Breast epithelium (tissue), 4 donors: ENCODE results near the gene RPS25. TPM values are rescaled to one million over a fixed set of nuclear protein-coding genes. Genes with fewer than 3 reads are reported as not detected.

Experiments
- DNase-seq, 2 donors: peaks; one replicate each; pipeline ENCODE4 v3.0.0-alpha.2; 2019; ENCODE audit warnings: low spot score in 2 of 2
- H3K27ac ChIP-seq, 2 donors: fragments of 200-600 bp; sonication (generic) in 1 of 2; one replicate each; pipeline ENCODE4 v1.5.1; 2016 to 2019; ENCODE audit warnings: mild to moderate bottlenecking in 1 of 2
- H3K27me3 ChIP-seq, 2 donors: fragments of 200-600 bp; sonication (generic) in 1 of 2; one replicate each; pipeline versions ENCODE4 v1.5.1 to v1.6.0; 2017 to 2019; ENCODE audit warnings: control low read depth in 1 of 2, mild to moderate bottlenecking in 1 of 2
- H3K36me3 ChIP-seq: fragments of 200-600 bp; one replicate; pipeline ENCODE4 v1.5.1; 2019
- H3K4me1 ChIP-seq, 2 donors: fragments of 200-600 bp; sonication (generic); one replicate each; pipeline ENCODE4 v1.5.1; 2016 to 2019; ENCODE audit warnings: control low read depth in 1 of 2
- H3K4me3 ChIP-seq, 3 donors: fragments of 200-600 bp; sonication (generic); 1 replicate in 2 of 3; 2 replicates in 1 of 3; pipeline ENCODE4 v1.5.1; 2016 to 2019; ENCODE audit warnings: mild to moderate bottlenecking in 3 of 3, moderate library complexity in 2 of 3
- H3K9me3 ChIP-seq, 2 donors: fragments of 200-600 bp; sonication (generic) in 1 of 2; one replicate each; pipeline ENCODE4 v1.5.1; 2016 to 2019; ENCODE audit warnings: control low read depth in 1 of 2
- CTCF ChIP-seq, 3 donors: fragments of 450-650 bp; IDR thresholded peaks; one replicate each; pipeline ENCODE4 v1.5.1; 2016 to 2017; ENCODE audit warnings: antibody characterized with exemption in 3 of 3, mild to moderate bottlenecking in 3 of 3, moderate library complexity in 3 of 3
- POLR2A ChIP-seq: fragments of 450-650 bp; IDR thresholded peaks from one replicate; pipeline ENCODE4 v1.6.1; 2016; ENCODE audit warnings: antibody characterized with exemption, mild to moderate bottlenecking, moderate library complexity
- POLR2AphosphoS5 ChIP-seq, 3 donors: sonication (generic); formaldehyde crosslinking; IDR thresholded peaks; one replicate each; pipeline ENCODE4 v1.6.1; 2017; ENCODE audit warnings: antibody characterized with exemption in 3 of 3
- intact Hi-C: fragments of 100-400 bp; cut with DNase I; formaldehyde crosslinking; loops from one replicate; pipeline ENCODE4 v1.15.1; 2023; ENCODE audit warnings: low total_unique reads
- total RNA-seq, 3 donors: library from RNA; depleted of rRNA; stranded (reverse); fragments of >200 nt; gene quantifications; one replicate each; pipeline ENCODE4 v1.1.0, GENCODE V29; 2016

The RPS25 gene
- total RNA-seq = 1,000 to 10,000 TPM; 1,984 to 3,403 (median 2,926) TPM

GRCh38 chr11:119018074-119018938 lies at the start of gene RPS25, which contains the start of gene TRAPPC4:
TSS of gene RPS25 (minus strand) at chr11:119018343. CDS start at chr11:119018284, 59 bp downstream.
TSS of gene TRAPPC4 (plus strand) at chr11:119018766. CDS start at chr11:119018796, 30 bp downstream.
- TF ChIP-seq CTCF (IDR thresholded peaks at IDR 0.05) = peak in 1 of 3 donors; percentile 6
- TF ChIP-seq POLR2A = peak; percentile 38
- peak; percentile 83 to 93 (median 89) for TF ChIP-seq POLR2AphosphoS5 (IDR thresholded peaks at IDR 0.05)
- Histone ChIP-seq H3K4me3 (peak within 1 kb of the TSS; percentile 73 to 98 (median 89)), H3K27ac (peak within 1 kb of the TSS; percentile 94 to 97), H3K4me1 (peaks cover 4 to 17% of the 10 kb centered on the region in 2 donors), H3K36me3 (peaks cover 3% of the 10 kb centered on the region), H3K27me3 (no peaks in the 10 kb centered on the region), H3K9me3 (no peaks in the 10 kb centered on the region)
- DNase-seq = peak; percentile 93 to 94
- intact Hi-C loops = no loop called here

- H3K9me3 ChIP-seq = no peaks in the 10 kb centered on the region
- intact Hi-C loops = no loop called here
- H3K27me3 ChIP-seq = no peaks in the 10 kb centered on the region
- H3K4me3 ChIP-seq = peak within 1 kb of the TSS; percentile 71 to 92 (median 91)
- TF ChIP-seq POLR2A (peak; percentile 35), CTCF (IDR thresholded peaks at IDR 0.05) (no peak), POLR2AphosphoS5 (IDR thresholded peaks at IDR 0.05) (peak; percentile 78 to 90 (median 90))
- no peaks in the 10 kb centered on the region for H3K36me3 ChIP-seq
- DNase-seq = peak; percentile 97 to 98
- no peaks in the 10 kb centered on the region for H3K4me1 ChIP-seq
- peak within 1 kb of the TSS; percentile 91 for H3K27ac ChIP-seq
Observed at GRCh38 chr11:119067371-119068222, 49.5 kb upstream of the RPS25 start, which contains the start of gene VPS11. TSS of gene VPS11 (plus strand) at chr11:119067818. CDS start at chr11:119067824, 6 bp downstream.

- Histone ChIP-seq H3K27me3 (no peaks in the 10 kb centered on the region), H3K4me1 (no peaks in the 10 kb centered on the region), H3K27ac (no peak overlapping the region), H3K4me3 (no peak overlapping the region), H3K36me3 (no peaks in the 10 kb centered on the region), H3K9me3 (no peaks in the 10 kb centered on the region)
- intact Hi-C loops = no loop called here
- DNase-seq = no peak
- no peak for TF ChIP-seq CTCF (IDR thresholded peaks at IDR 0.05)
Observed at GRCh38 chr11:119065369-119065768, 47.2 kb upstream of the RPS25 start.

GRCh38 chr11:119062779-119063178 lies 44.6 kb upstream of the RPS25 start:
- peaks cover 0 to 5% of the 10 kb centered on the region in 2 donors for H3K4me1 ChIP-seq
- no peaks in the 10 kb centered on the region for H3K27me3 ChIP-seq
- no peaks in the 10 kb centered on the region for H3K36me3 ChIP-seq
- DNase-seq = no peak
- H3K27ac ChIP-seq = no peak overlapping the region
- no peak for TF ChIP-seq POLR2A
- no peak for TF ChIP-seq POLR2AphosphoS5 (IDR thresholded peaks at IDR 0.05)
- no peak for TF ChIP-seq CTCF (IDR thresholded peaks at IDR 0.05)
- no peaks in the 10 kb centered on the region for H3K9me3 ChIP-seq
- no peak overlapping the region for H3K4me3 ChIP-seq
- intact Hi-C loops = no loop called here
